ENCODE data around the gene CACNA1C. TPM values are rescaled to one million over a fixed set of nuclear protein-coding genes. Genes with fewer than 3 reads are reported as not detected.

The CACNA1C gene
- total RNA-seq, 8 experiments from 2014 or later: 0.97 to 36.4 (median 5.1) TPM

DNA sequence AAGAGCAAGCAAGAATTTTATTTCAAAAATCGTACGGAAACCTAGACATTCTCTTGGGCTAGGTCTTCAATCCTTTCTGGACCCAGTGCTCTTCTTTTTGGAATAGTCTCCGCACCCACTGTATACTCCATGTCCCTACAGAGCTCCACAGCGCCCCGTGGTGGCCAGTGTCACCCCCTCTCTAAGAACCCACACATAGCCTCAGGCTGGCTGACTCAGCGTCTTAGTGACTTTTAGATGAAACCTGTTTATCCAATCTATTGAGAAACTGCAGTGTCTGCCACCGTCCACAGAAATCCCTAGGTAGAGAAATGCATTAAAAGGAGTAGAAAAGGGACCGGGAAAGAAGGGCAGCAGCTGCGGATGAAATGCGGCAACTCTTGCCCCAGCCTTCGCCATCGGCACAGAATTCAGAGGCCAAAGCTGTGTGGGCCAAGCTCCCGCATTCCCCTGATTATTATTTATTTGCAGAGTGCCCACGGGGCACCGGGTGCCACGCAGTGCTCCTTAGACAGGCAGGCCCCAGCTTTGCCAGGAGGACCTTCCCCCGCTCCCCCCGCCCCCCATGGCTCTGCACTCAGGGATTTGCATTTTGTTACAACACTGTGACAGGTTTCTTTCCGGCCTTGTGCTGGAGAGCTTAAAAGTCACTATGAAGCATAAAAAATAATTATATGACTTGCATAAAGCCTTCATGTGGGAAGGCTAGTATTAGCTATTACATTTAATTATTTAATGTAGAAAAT lies 571.9 kb downstream of the CACNA1C start:
- Histone ChIP-seq H3K4me1 (replicated peaks in 1 of 2) (peaks cover 0 to 7% of the 10 kb centered on the region in 2 donors), H3K27ac (no peak overlapping the region), H3K4me3 (no peak overlapping the region)
- in situ Hi-C loops (cut with MboI; ENCODE audit: low pct_unique_long_range_greater_than_20kb in 2 of 9, low sequenced_read_pairs in 9 of 9, unreplicated experiment in 9 of 9): no loop called here
- peak; percentile 35 to 85 (median 60) for ATAC-seq (replicated peaks in 6 of 8)
- 0 to 92% (median 53%) methylated on average over 1 to 14 of the region's 19 CpGs; no CpG with 5 or more reads in 1 of the 10 experiments for WGBS, 10 experiments

- 55 to 90% (median 80%) methylated on average over 1 to 11 of the region's 13 CpGs; no CpG with 5 or more reads in 2 of the 10 experiments for WGBS, 10 experiments
- no peak for ATAC-seq (replicated peaks in 6 of 8)
- in situ Hi-C loops (cut with MboI; ENCODE audit: low pct_unique_long_range_greater_than_20kb in 2 of 9, low sequenced_read_pairs in 9 of 9, unreplicated experiment in 9 of 9): no loop called here
- H3K4me3 ChIP-seq: no peak overlapping the region
- peaks cover 0 to 7% of the 10 kb centered on the region in 2 donors for H3K4me1 ChIP-seq (replicated peaks in 1 of 2)
- no peak overlapping the region for H3K27ac ChIP-seq
Observed at GRCh38 chr12:2625289-2625612, 572.5 kb downstream of the CACNA1C start.

DNA sequence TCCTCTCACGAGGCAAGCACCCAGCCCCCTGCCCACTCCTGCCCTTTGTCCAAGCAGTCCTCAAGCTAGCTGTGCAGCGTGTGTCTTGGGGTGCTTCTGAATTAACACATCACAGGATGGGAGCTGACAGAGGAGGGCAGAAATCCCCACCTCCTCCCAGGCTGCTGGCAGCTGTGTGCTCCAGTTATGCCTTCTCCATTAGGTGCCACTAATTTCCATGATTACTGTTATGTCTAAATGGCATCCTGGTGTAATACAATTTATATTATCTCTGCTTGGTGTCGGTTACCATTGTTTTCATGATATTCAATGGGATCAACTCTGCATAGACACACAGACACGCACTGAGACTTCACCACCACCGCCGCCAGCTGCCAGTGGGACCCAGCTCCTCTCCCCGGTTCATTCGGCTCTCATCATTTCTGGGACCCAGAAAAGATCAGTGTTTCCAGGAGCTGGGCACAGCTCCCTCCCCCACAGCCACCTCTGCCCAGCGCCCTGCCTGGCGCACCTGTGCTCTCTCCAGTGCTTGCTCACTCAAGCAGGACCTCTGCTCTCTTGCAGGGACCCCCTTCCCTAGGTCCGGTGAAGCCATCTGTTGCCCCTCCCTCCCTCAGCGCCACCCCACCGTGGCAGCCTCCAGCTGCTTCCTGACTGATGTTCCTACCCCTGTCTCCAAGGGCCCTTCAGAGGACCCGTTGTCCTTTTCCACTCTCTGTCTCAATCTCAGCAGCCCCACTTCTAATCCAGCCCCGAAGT lies 574.5 kb downstream of the CACNA1C start:
- Histone ChIP-seq H3K4me1 (replicated peaks in 1 of 2) (peaks cover 0 to 7% of the 10 kb centered on the region in 2 donors), H3K4me3 (no peak overlapping the region), H3K27ac (no peak overlapping the region)
- in situ Hi-C loops (cut with MboI; ENCODE audit: low pct_unique_long_range_greater_than_20kb in 2 of 9, low sequenced_read_pairs in 9 of 9, unreplicated experiment in 9 of 9): no loop called here
- 55 to 94% (median 67%) methylated on average over 1 to 6 of the region's 15 CpGs; no CpG with 5 or more reads in 5 of the 10 experiments for WGBS, 10 experiments
- ATAC-seq (replicated peaks in 6 of 8): peak in 5 of 8 experiments; percentile 37 to 66 (median 43)

DNA sequence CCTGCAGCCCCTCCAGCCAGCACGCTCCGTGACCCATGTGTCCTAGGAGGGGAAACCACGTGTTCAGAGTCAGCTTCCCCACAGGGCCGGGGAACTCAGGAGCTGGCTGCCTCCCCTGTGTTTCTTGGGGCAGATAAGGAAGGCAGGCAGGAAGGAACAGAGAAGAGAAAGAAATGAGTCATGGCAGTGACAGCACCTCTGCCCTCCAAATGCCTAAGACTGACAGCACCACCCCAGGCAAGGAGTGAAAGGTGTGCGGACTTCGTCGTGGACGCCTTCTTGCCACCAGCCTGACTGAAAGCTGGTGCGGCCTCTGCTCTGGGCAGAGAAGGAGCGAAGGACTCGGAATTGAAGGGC lies 575.0 kb downstream of the CACNA1C start:
- H3K4me3 ChIP-seq: no peak overlapping the region
- H3K27ac ChIP-seq: no peak overlapping the region
- WGBS, 10 experiments: 60 to 86% (median 71%) methylated on average over 1 to 6 of the region's 11 CpGs; no CpG with 5 or more reads in 6 of the 10 experiments
- H3K4me1 ChIP-seq (replicated peaks in 1 of 2): peaks cover 0 to 7% of the 10 kb centered on the region in 2 donors
- ATAC-seq (replicated peaks in 6 of 8): peak in 1 of 8 experiments; percentile 8
- in situ Hi-C loops (cut with MboI; ENCODE audit: low pct_unique_long_range_greater_than_20kb in 2 of 9, low sequenced_read_pairs in 9 of 9, unreplicated experiment in 9 of 9): no loop called here

DNA sequence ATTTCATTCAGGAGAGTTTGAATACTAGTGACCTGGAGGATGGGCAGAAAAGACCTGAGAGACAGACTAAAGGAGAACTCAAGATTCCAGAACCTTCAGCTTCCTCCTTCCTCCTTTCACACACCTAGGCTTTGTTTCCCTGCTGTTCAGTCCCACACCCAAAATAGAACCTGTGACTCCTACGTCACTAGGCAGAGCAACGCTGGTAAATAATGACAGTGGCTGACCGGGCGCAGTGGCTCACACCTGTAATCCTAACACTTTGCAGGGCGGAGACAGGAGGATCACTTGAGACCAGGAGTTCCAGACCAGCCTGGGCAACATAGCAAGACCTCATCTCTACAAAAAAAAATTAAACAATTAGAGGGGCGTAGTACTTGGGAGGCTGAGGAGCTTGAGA lies 575.6 kb downstream of the CACNA1C start:
- 46 to 100% (median 91%) methylated on average over 1 to 5 of the region's 6 CpGs; no CpG with 5 or more reads in 2 of the 10 experiments for WGBS, 10 experiments
- no peak overlapping the region for H3K4me3 ChIP-seq
- H3K27ac ChIP-seq: no peak overlapping the region
- H3K4me1 ChIP-seq (replicated peaks in 1 of 2): peaks cover 0 to 7% of the 10 kb centered on the region in 2 donors
- ATAC-seq (replicated peaks in 6 of 8): no peak
- in situ Hi-C loops (cut with MboI; ENCODE audit: low pct_unique_long_range_greater_than_20kb in 2 of 9, low sequenced_read_pairs in 9 of 9, unreplicated experiment in 9 of 9): no loop called here

DNA sequence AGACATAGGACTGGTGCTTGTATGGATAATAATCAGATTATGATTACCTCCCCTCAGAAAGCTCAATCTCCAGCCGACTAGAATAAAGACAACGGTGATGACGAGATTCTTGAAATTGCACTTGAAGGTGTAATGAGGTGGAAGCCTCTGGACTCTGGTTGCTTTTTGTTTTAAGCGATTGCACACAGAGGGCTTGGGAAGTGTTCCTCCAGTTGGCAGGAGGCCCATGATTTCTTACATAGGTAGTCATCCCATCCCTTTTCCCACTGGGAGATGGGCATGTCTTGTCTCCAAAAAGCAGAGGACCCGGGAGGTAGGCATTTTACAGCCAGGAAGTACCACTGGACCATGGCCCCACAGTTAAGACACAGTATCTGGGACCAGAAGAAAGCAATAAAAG lies 576.3 kb downstream of the CACNA1C start:
- in situ Hi-C loops (cut with MboI; ENCODE audit: low pct_unique_long_range_greater_than_20kb in 2 of 9, low sequenced_read_pairs in 9 of 9, unreplicated experiment in 9 of 9): no loop called here
- Histone ChIP-seq H3K27ac (no peak overlapping the region), H3K4me3 (no peak overlapping the region), H3K4me1 (replicated peaks in 1 of 2) (peaks cover 0 to 7% of the 10 kb centered on the region in 2 donors)
- WGBS, 10 experiments: 60 to 100% (median 85%) methylated on average over 1 to 5 of the region's 5 CpGs; no CpG with 5 or more reads in 3 of the 10 experiments
- no peak for ATAC-seq (replicated peaks in 6 of 8)

GRCh38 chr12:2631653-2632350 lies 579.0 kb downstream of the CACNA1C start:
- ATAC-seq (replicated peaks in 6 of 8): no peak
- Histone ChIP-seq H3K27ac (no peak overlapping the region), H3K4me3 (no peak overlapping the region), H3K4me1 (replicated peaks in 1 of 2) (peaks cover 0 to 6% of the 10 kb centered on the region in 2 donors)
- WGBS, 10 experiments: 47 to 89% (median 76%) methylated on average over 3 to 9 of the region's 16 CpGs; no CpG with 5 or more reads in 2 of the 10 experiments
- in situ Hi-C loops (cut with MboI; ENCODE audit: low pct_unique_long_range_greater_than_20kb in 2 of 9, low sequenced_read_pairs in 9 of 9, unreplicated experiment in 9 of 9): no loop called here

DNA sequence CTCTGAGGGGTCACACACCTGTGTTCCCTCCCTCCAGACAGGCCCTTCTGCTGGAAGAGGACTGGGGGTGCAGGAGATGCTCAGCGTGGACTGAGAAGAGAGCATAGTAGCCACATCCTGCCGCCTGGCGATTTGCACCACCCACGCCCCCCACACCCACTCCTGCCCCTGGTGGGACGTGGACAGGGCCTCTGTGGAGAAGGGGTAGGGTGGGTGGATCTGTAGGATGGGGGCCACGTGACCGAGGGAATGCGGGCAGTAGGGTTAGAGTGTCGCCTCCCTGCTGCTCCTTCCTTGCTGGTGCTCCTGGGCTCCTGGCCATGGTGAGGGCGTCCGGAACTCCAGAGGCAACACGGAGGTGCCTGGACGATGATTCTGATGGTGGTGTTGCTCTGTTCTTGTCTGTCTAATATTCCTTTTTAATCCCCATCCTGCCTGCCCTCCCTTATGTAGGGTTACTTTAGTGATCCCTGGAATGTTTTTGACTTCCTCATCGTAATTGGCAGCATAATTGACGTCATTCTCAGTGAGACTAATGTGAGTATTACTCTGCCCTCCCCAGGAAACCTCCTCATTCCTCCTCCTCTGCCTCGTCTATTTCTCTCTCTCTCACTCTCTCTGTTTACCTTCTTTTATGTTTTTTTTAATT lies 580.5 kb downstream of the CACNA1C start:
- Histone ChIP-seq H3K4me3 (no peak overlapping the region), H3K27ac (no peak overlapping the region), H3K4me1 (replicated peaks in 1 of 2) (no peaks in the 10 kb centered on the region)
- 49 to 92% (median 79%) methylated on average over 1 to 10 of the region's 16 CpGs for WGBS, 10 experiments
- no peak for ATAC-seq (replicated peaks in 6 of 8)
- in situ Hi-C loops (cut with MboI; ENCODE audit: low pct_unique_long_range_greater_than_20kb in 2 of 9, low sequenced_read_pairs in 9 of 9, unreplicated experiment in 9 of 9): no loop called here

DNA sequence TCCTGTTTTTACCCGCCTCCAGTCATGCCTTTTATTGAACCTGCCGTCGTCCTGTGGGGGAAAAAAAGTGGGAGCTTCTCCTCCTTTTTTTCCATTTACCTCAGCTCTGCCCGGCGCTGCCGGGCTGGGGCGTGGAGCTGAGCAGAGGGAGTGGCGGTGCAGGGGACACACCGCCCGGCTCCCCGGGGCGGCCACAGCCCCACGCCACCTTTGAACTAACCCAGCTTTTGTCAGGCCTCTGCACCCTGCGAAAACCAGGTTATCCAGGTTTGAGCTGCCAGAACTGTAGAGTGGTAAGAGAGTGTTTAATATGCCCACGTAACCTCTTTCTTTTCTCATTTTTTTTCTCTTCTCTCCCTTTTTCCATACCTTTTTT lies 581.0 kb downstream of the CACNA1C start:
- in situ Hi-C loops (cut with MboI; ENCODE audit: low pct_unique_long_range_greater_than_20kb in 2 of 9, low sequenced_read_pairs in 9 of 9, unreplicated experiment in 9 of 9): no loop called here
- ATAC-seq (replicated peaks in 6 of 8): no peak
- WGBS, 10 experiments: 77 to 95% (median 86%) methylated on average over 2 to 14 of the region's 15 CpGs
- H3K27ac ChIP-seq: no peak overlapping the region
- no peaks in the 10 kb centered on the region for H3K4me1 ChIP-seq (replicated peaks in 1 of 2)
- no peak overlapping the region for H3K4me3 ChIP-seq

DNA sequence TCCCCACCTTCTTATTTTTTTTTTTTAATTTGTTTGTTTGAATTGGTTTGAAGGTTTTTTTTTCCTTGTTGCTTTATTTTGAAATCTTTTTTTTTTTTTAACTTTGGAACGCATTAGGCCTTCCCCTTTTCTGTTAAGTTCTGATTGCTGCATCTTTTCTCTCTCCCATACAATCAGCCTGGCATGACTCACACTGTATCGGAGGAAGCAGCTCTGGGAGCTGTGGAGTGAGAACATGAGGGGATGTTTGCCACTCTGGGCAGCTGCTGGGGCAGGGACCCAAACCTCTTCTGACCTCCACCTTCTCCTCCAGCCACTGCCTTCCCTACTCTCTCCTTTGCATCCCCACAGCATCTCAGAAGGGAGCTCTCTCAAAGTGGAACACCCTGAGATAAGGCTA lies 581.7 kb downstream of the CACNA1C start:
- in situ Hi-C loops (cut with MboI; ENCODE audit: low pct_unique_long_range_greater_than_20kb in 2 of 9, low sequenced_read_pairs in 9 of 9, unreplicated experiment in 9 of 9): no loop called here
- H3K4me3 ChIP-seq: no peak overlapping the region
- no peak overlapping the region for H3K27ac ChIP-seq
- no peaks in the 10 kb centered on the region for H3K4me1 ChIP-seq (replicated peaks in 1 of 2)
- ATAC-seq (replicated peaks in 6 of 8): no peak
- WGBS, 10 experiments: 47 to 100% (median 86%) methylated on average over 1 to 2 of the region's 2 CpGs; no CpG with 5 or more reads in 2 of the 10 experiments

- peaks cover 0 to 10% of the 10 kb centered on the region in 2 donors for H3K4me1 ChIP-seq (replicated peaks in 1 of 2)
- 17 to 92% (median 63%) methylated on average over 1 to 6 of the region's 7 CpGs; no CpG with 5 or more reads in 1 of the 10 experiments for WGBS, 10 experiments
- no peak overlapping the region for H3K4me3 ChIP-seq
- in situ Hi-C loops (cut with MboI; ENCODE audit: low pct_unique_long_range_greater_than_20kb in 2 of 9, low sequenced_read_pairs in 9 of 9, unreplicated experiment in 9 of 9): no loop called here
- ATAC-seq (replicated peaks in 6 of 8): no peak
- H3K27ac ChIP-seq: no peak overlapping the region
Observed at GRCh38 chr12:2636741-2637340, 584.1 kb downstream of the CACNA1C start.

DNA sequence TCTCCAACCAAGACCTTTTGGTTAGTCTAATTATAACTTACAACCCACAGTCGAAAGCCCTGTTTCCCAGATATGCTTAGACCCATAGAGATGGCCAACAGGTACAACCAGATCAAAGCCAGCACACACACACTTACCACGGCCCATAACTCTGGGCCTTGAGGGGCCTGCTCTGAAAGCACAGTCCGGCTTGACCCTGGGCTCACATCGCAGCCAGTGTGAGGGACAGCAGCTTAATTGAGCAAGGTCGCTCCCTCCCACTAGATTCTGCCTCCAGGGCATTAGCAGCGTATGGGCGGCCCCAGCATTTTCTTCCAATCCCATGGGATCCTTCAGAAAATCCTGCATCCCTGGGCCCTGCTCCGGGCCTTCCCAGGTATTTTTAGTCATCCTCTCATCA lies 584.6 kb downstream of the CACNA1C start:
- WGBS, 10 experiments: 63 to 100% (median 88%) methylated on average over 1 to 5 of the region's 8 CpGs; no CpG with 5 or more reads in 2 of the 10 experiments

More for the DNA sequence above, 584.6 kb downstream of the CACNA1C start:
- in situ Hi-C loops (cut with MboI; ENCODE audit: low pct_unique_long_range_greater_than_20kb in 2 of 9, low sequenced_read_pairs in 9 of 9, unreplicated experiment in 9 of 9): no loop called here
- Histone ChIP-seq H3K4me1 (replicated peaks in 1 of 2) (peaks cover 0 to 10% of the 10 kb centered on the region in 2 donors), H3K4me3 (no peak overlapping the region), H3K27ac (no peak overlapping the region)
- ATAC-seq (replicated peaks in 6 of 8): no peak
